Right atrium auricular region (tissue), 2 donors: ENCODE data around the gene DYNLT5. TPM values are rescaled to one million over a fixed set of nuclear protein-coding genes. Genes with fewer than 3 reads are reported as not detected.
"Not testable (repeated sequence)": the region's sequence is repeated elsewhere in the genome, so short reads cannot be mapped to it uniquely, and the experiment has no call there.

Experiments used
- DNase-seq: peaks from one replicate; pipeline ENCODE4 v3.0.0-alpha.2; 2019; ENCODE audit warnings: low spot score
- H3K27ac ChIP-seq, 2 donors: fragments of 200-600 bp; sonication (generic); 1 replicate in 1 of 2; 2 replicates in 1 of 2; pipeline ENCODE4 v1.5.1; 2016 to 2019
- H3K27me3 ChIP-seq, 2 donors: fragments of 200-600 bp; sonication (generic); one replicate each; pipeline versions ENCODE4 v1.5.1 to v1.6.0; 2017 to 2019
- H3K36me3 ChIP-seq: fragments of 200-600 bp; sonication (generic); one replicate; pipeline ENCODE4 v1.5.1; 2016
- H3K4me1 ChIP-seq, 2 donors: fragments of 200-600 bp; sonication (generic); one replicate each; pipeline versions ENCODE4 v1.5.1 to v1.6.0; 2017 to 2019
- H3K4me3 ChIP-seq, 2 donors: fragments of 200-600 bp; sonication (generic); 1 replicate in 1 of 2; 2 replicates in 1 of 2; pipeline ENCODE4 v1.5.1; 2017 to 2019; ENCODE audit warnings: mild to moderate bottlenecking in 1 of 2, moderate library complexity in 1 of 2
- H3K9me3 ChIP-seq, 2 donors: fragments of 200-600 bp; sonication (generic); one replicate each; pipeline ENCODE4 v1.5.1; 2019
- CTCF ChIP-seq, 2 donors: fragments of 200-600 bp; sonication (generic); IDR thresholded peaks; one replicate each; pipeline ENCODE4 v1.5.1; 2019; ENCODE audit warnings: antibody characterized with exemption in 2 of 2
- total RNA-seq, 2 donors: library from RNA; depleted of rRNA; stranded (reverse); fragments of >200 nt; gene quantifications; one replicate each; pipeline ENCODE4 v1.1.0, GENCODE V29; 2016

The DYNLT5 gene
- total RNA-seq, 2 donors from 2014 or later, result 0.85 TPM; not detected in 1

GRCh38 chr1:66723985-66724384, 28.3 kb upstream of the DYNLT5 start:
- Histone ChIP-seq H3K36me3 (no peaks in the 10 kb centered on the region), H3K27me3 (no peaks in the 10 kb centered on the region), H3K4me1 (peaks cover 0 to 5% of the 10 kb centered on the region in 2 donors), H3K4me3 (no peak overlapping the region), H3K9me3 (no peaks in the 10 kb centered on the region), H3K27ac (no peak overlapping the region)
- no peak for TF ChIP-seq CTCF (IDR thresholded peaks at IDR 0.05)
- no peak for DNase-seq

- no peak overlapping the region for H3K27ac ChIP-seq
- H3K4me3 ChIP-seq, result no peak overlapping the region
- peaks cover 0 to 5% of the 10 kb centered on the region in 2 donors for H3K4me1 ChIP-seq
- H3K27me3 ChIP-seq, result no peaks in the 10 kb centered on the region
- peak; percentile 90 to 98 for TF ChIP-seq CTCF (IDR thresholded peaks at IDR 0.05)
- H3K36me3 ChIP-seq, result no peaks in the 10 kb centered on the region
- no peaks in the 10 kb centered on the region for H3K9me3 ChIP-seq
- peak; percentile 72 for DNase-seq
These were observed 26.2 kb upstream of the DYNLT5 start for GRCh38 chr1:66725885-66726665.

- Histone ChIP-seq H3K27ac (no peak overlapping the region), H3K36me3 (no peaks in the 10 kb centered on the region), H3K27me3 (no peaks in the 10 kb centered on the region), H3K4me1 (peaks cover 0 to 5% of the 10 kb centered on the region in 2 donors), H3K4me3 (no peak overlapping the region), H3K9me3 (no peaks in the 10 kb centered on the region)
- no peak for DNase-seq
- no peak for TF ChIP-seq CTCF (IDR thresholded peaks at IDR 0.05)
These were observed 24.2 kb upstream of the DYNLT5 start for GRCh38 chr1:66728021-66728420.

- H3K27me3 ChIP-seq, H3K9me3 ChIP-seq, H3K4me1 ChIP-seq, H3K4me3 ChIP-seq, H3K27ac ChIP-seq, H3K36me3 ChIP-seq, DNase-seq: not testable (repeated sequence)
These were observed 23.5 kb upstream of the DYNLT5 start for GRCh38 chr1:66728716-66729115.

- Histone ChIP-seq H3K27ac (no peak overlapping the region), H3K4me1 (peaks cover 0 to 5% of the 10 kb centered on the region in 2 donors), H3K9me3 (no peaks in the 10 kb centered on the region), H3K36me3 (no peaks in the 10 kb centered on the region), H3K27me3 (no peaks in the 10 kb centered on the region), H3K4me3 (no peak overlapping the region)
- no peak for TF ChIP-seq CTCF (IDR thresholded peaks at IDR 0.05)
- no peak for DNase-seq
These were observed 23.1 kb upstream of the DYNLT5 start for GRCh38 chr1:66729119-66729518.

- Histone ChIP-seq H3K36me3 (no peaks in the 10 kb centered on the region), H3K27me3 (no peaks in the 10 kb centered on the region), H3K9me3 (no peaks in the 10 kb centered on the region), H3K27ac (no peak overlapping the region), H3K4me1 (peaks cover 0 to 5% of the 10 kb centered on the region in 2 donors), H3K4me3 (no peak overlapping the region)
- TF ChIP-seq CTCF (IDR thresholded peaks at IDR 0.05), result no peak
- no peak for DNase-seq
These were observed 22.7 kb upstream of the DYNLT5 start for GRCh38 chr1:66729523-66729922.
